ENCODE data around the gene GNG2. TPM values are rescaled to one million over a fixed set of nuclear protein-coding genes. Genes with fewer than 3 reads are reported as not detected.

GNG2 gene
- total and polyA plus RNA-seq, 9 of the 15 experiments (the other 6 are each of a cell fraction or from before 2014, with no cell fraction given): 0.18 TPM; not detected in 8

GRCh38 chr14:52014601-52015267 is 154.3 kb downstream of the GNG2 start:
- DNase-seq (ENCODE audit: extremely low read depth in 1 of 4, low spot score in 3 of 4) (no peak), ATAC-seq (no peak), FAIRE-seq (no peak)
- Histone ChIP-seq H3K4me3 (no peak overlapping the region), H3K79me2 (ENCODE audit: control insufficient read depth, insufficient read depth, low read length) (no peaks in the 10 kb centered on the region), H3K27me3 (ENCODE audit: control insufficient read depth in 2 of 2, insufficient read depth in 2 of 2, low read length in 2 of 2) (no peaks in the 10 kb centered on the region), H3K27ac (ENCODE audit: extremely low read depth, low read depth, low read length) (no peak overlapping the region), H2AFZ (ENCODE audit: low read depth, low read length) (no peak overlapping the region), H3K9me1 (ENCODE audit: control insufficient read depth, insufficient read depth, low read length) (no peaks in the 10 kb centered on the region), H4K20me1 (replicated peaks; ENCODE audit: control insufficient read depth, insufficient read depth, low read length) (no peaks in the 10 kb centered on the region), H3K36me3 (ENCODE audit: control insufficient read depth, insufficient read depth, low read length) (peaks cover 19% of the 10 kb centered on the region; the same call in 1 of the 3 replicates), H3K9ac (ENCODE audit: insufficient read depth in 1 of 2, low read depth in 2 of 2, low read length in 2 of 2) (no peak overlapping the region; a peak in 1 of 4 replicates), H3K4me1 (replicated peaks in 1 of 2; ENCODE audit: control insufficient read depth in 2 of 2, insufficient read depth in 2 of 2, low read length in 2 of 2) (no peaks in the 10 kb centered on the region; a peak in 2 of 5 replicates), H3K9me3 (replicated peaks; ENCODE audit: control insufficient read depth, insufficient read depth, low read depth, low read length) (no peaks in the 10 kb centered on the region), H3K4me2 (ENCODE audit: insufficient read depth, low read length) (no peak overlapping the region)
- no TSS peak for BruUV-seq (replicated peaks)
- ChIA-PET CTCF (ENCODE audit: low intra/inter-chr PET ratio) (no interaction called here), POLR2A (interaction anchor here (0.9 to 1.5 kb wide), 3 partner anchors 13 to 28 kb away, joined by 3 to 4 read pairs (median 3); no protein-coding TSS in a partner anchor)
- 80% methylated on average over 4 of the region's 15 CpGs for WGBS (ENCODE audit: insufficient coverage, low coverage, missing lambda C conversion rate)
- intact Hi-C loops (cut with micrococcal nuclease): no loop called here
- in situ Hi-C loops (cut with MboI): no loop called here
- TF ChIP-seq MYNN (IDR thresholded peaks at IDR 0.05) (no peak), MYNN (CRISPR knock-in tag; IDR thresholded peaks at IDR 0.05) (no peak), TSC22D4 (tag; IDR thresholded peaks at IDR 0.05) (no peak), SRF (CRISPR knock-in tag; IDR thresholded peaks at IDR 0.05) (no peak), ZNF699 (CRISPR knock-in tag; IDR thresholded peaks at IDR 0.05; ENCODE audit: insufficient replicate concordance) (no peak), MYC (IDR thresholded peaks at IDR 0.05; ENCODE audit: low read depth, low read length) (no peak), MYC (CRISPR knock-in tag; IDR thresholded peaks at IDR 0.05; ENCODE audit: borderline replicate concordance, low read depth) (no peak), ZNF655 (CRISPR knock-in tag; IDR thresholded peaks at IDR 0.05) (no peak), CREB3L1 (IDR thresholded peaks at IDR 0.05; ENCODE audit: borderline replicate concordance, low read depth) (no peak), ILF3 (IDR thresholded peaks at IDR 0.05; ENCODE audit: borderline replicate concordance) (no peak), BACH1 (tag; IDR thresholded peaks at IDR 0.05) (no peak), U2AF1 (optimal IDR thresholded peaks at IDR 0.05; ENCODE audit: low read depth, low read length) (no peak), TFE3 (CRISPR knock-in tag; IDR thresholded peaks at IDR 0.05) (no peak), ZNF184 (CRISPR knock-in tag; IDR thresholded peaks at IDR 0.05) (no peak), BRF2 (IDR thresholded peaks at IDR 0.05; ENCODE audit: borderline replicate concordance, insufficient read depth, insufficient read length) (no peak), MEF2A (IDR thresholded peaks at IDR 0.05; ENCODE audit: control insufficient read depth, low read depth, low read length) (no peak)
